IMR-90 (cell line): ENCODE results near the gene DGKB.

Experiments
- BHLHE40 ChIP-seq: fragments of 150-350 bp; IDR thresholded peaks from 2 replicates; pipeline ENCODE4 v1.6.1; 2016; ENCODE audit warnings: mild to moderate bottlenecking, low read depth, low read length
- CTCF ChIP-seq: conservative IDR thresholded peaks from 2 replicates; pipeline ENCODE4 v1.5.1; 2012; ENCODE audit warnings: mild to moderate bottlenecking, low read depth, low read length, improper control_type of control experiment
- FOS ChIP-seq: fragments of 150-350 bp; IDR thresholded peaks from 2 replicates; pipeline ENCODE4 v1.6.1; 2016; ENCODE audit warnings: low read depth, low read length
- MAFK ChIP-seq: IDR thresholded peaks from 2 replicates; pipeline ENCODE4 v1.6.1; 2012; ENCODE audit warnings: low read depth, low read length, improper control_type of control experiment
- POLR2A ChIP-seq: IDR thresholded peaks from 2 replicates; pipeline ENCODE4 v1.6.1; 2012; ENCODE audit warnings: mild to moderate bottlenecking, low read depth, low read length
- RAD21 ChIP-seq: IDR thresholded peaks from 2 replicates; pipeline ENCODE4 v1.6.1; 2012; ENCODE audit warnings: low read length, improper control_type of control experiment
- RFX5 ChIP-seq: IDR thresholded peaks from 2 replicates; pipeline ENCODE4 v1.8.0; 2012; ENCODE audit warnings: low read depth, mild to moderate bottlenecking, low read length, moderate library complexity
- SMC3 ChIP-seq: fragments of 150-350 bp; IDR thresholded peaks from 2 replicates; pipeline ENCODE4 v1.6.1; 2016; ENCODE audit warnings: low read depth, mild to moderate bottlenecking, antibody characterized with exemption, low read length, moderate library complexity
- USF2 ChIP-seq: fragments of 150-350 bp; IDR thresholded peaks from 2 replicates; pipeline ENCODE4 v1.6.1; 2017; ENCODE audit warnings: mild to moderate bottlenecking, antibody characterized with exemption, low read length, low read depth

DNA sequence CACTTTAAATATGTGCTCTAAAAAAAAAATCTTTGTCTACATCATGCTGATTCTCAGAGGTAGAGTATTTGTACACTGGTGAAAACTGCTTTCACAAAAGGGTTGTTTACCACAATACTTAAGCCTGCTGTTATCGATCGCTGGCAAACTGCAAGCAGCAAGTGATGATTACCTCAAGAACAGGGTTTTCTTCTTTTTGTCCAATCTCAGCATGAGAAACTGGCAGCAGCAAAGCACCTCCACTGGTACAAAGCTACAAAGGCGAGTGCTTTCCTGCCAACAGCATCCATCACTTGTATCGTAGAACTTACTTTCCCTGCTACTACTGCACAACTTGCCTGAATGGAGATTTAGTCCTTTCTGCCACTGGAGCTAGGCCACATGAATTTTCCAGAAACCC is 276.5 kb downstream of the DGKB start:
- TF ChIP-seq BHLHE40 (no peak), USF2 (no peak), POLR2A (no peak), RFX5 (no peak), CTCF (no peak), RAD21 (no peak), FOS (no peak), MAFK (no peak), SMC3 (no peak)
